Neural cell (in vitro differentiated cells): Measurements from ENCODE around the gene PIGT.

Experiments used
- CTCF ChIP-seq: fragments of 450-650 bp; IDR thresholded peaks from 2 replicates; pipeline ENCODE4 v1.5.1; 2014; ENCODE audit warnings: antibody characterized with exemption, mild to moderate bottlenecking, moderate library complexity; ENCODE audit not compliant: poor library complexity, severe bottlenecking
- EP300 ChIP-seq: fragments of 450-650 bp; conservative IDR thresholded peaks from 2 replicates; pipeline ENCODE4 v1.6.1; 2014; ENCODE audit warnings: antibody characterized with exemption, mild to moderate bottlenecking, moderate library complexity; ENCODE audit not compliant: poor library complexity, severe bottlenecking
- POLR2AphosphoS5 ChIP-seq: IDR thresholded peaks from 2 replicates; pipeline ENCODE4 v1.6.1; 2012

- no peak for TF ChIP-seq POLR2AphosphoS5
- no peak for TF ChIP-seq CTCF
- no peak for TF ChIP-seq EP300
These were observed 9.6 kb downstream of the PIGT start for GRCh38 chr20:45425561-45425960.
